K562 (cell line): Measurements from ENCODE around the gene FRRS1L. TPM values are rescaled to one million over a fixed set of nuclear protein-coding genes. Genes with fewer than 3 reads are reported as not detected.

Experiments
- FOXM1 ChIP-seq, 2 experiments: fragments of 450-650 bp in 1 of 2; sonication (generic) in 1 of 2; formaldehyde crosslinking in 1 of 2; IDR thresholded peaks; 2 replicates each; pipeline versions ENCODE4 v1.6.1 to v1.9.0; 2017 to 2022; ENCODE audit warnings: low read depth in 2 of 2, mild to moderate bottlenecking in 2 of 2, missing genetic modification reagents in 1 of 2, moderate library complexity in 1 of 2
- HLTF ChIP-seq: fragments of 450-650 bp; IDR thresholded peaks from 2 replicates; pipeline ENCODE4 v1.6.1; 2016
- NR1H2 ChIP-seq: sonication (generic); formaldehyde crosslinking; IDR thresholded peaks from 2 replicates; pipeline ENCODE4 v1.4.0; 2020; ENCODE audit warnings: mild to moderate bottlenecking, missing genetic modification reagents
- NR3C1 ChIP-seq: sonication (generic); formaldehyde crosslinking; IDR thresholded peaks from 2 replicates; pipeline ENCODE4 v1.8.1; 2022; ENCODE audit warnings: missing genetic modification reagents
- NR4A1 ChIP-seq, 2 experiments: fragments of 250-450 bp in 1 of 2; fragments of 450-650 bp in 1 of 2; sonication (Bioruptor Pico) in 1 of 2; IDR thresholded peaks; 2 replicates each; pipeline versions ENCODE4 v1.4.0 to v1.6.1; 2016 to 2020; ENCODE audit warnings: mild to moderate bottlenecking in 2 of 2, missing compliant biosample characterization in 1 of 2, missing genetic modification characterization in 1 of 2, moderate library complexity in 1 of 2
- OTX1 ChIP-seq: fragments of 450-650 bp; formaldehyde crosslinking; IDR thresholded peaks from 2 replicates; pipeline ENCODE4 v1.4.0; 2022; ENCODE audit warnings: mild to moderate bottlenecking
- POLR2A ChIP-seq: fragments of 450-650 bp; conservative IDR thresholded peaks from 2 replicates; pipeline ENCODE4 v1.6.1; 2016
- SMAD1 ChIP-seq: fragments of 150-350 bp; IDR thresholded peaks from 2 replicates; pipeline ENCODE4 v1.6.1; 2014; ENCODE audit warnings: low read length, low read depth; ENCODE audit not compliant: partially characterized antibody
- SRSF1 ChIP-seq: fragments of 200-400 bp; formaldehyde crosslinking; IDR thresholded peaks from 2 replicates; pipeline ENCODE4 v1.6.1; 2017; ENCODE audit warnings: mild to moderate bottlenecking, low read depth, low read length, moderate library complexity
- TAF1 ChIP-seq: IDR thresholded peaks from 2 replicates; pipeline ENCODE4 v1.6.1; 2011; ENCODE audit warnings: mild to moderate bottlenecking, low read length, moderate library complexity; ENCODE audit not compliant: insufficient read depth, control insufficient read depth, severe bottlenecking; ENCODE audit errors: extremely low read depth
- TSC22D4 ChIP-seq: fragments of 450-650 bp; IDR thresholded peaks from 2 replicates; pipeline ENCODE4 v1.6.1; 2016; ENCODE audit warnings: missing genetic modification characterization, missing biosample characterization, control low read depth
- ZNF282 ChIP-seq: sonication (generic); formaldehyde crosslinking; IDR thresholded peaks from 2 replicates; pipeline ENCODE4 v1.8.1; 2023; ENCODE audit warnings: missing genetic modification reagents
- ZNF449 ChIP-seq: fragments of 250-450 bp; sonication (Bioruptor Pico); IDR thresholded peaks from 2 replicates; pipeline ENCODE4 v1.8.0; 2022; ENCODE audit warnings: moderate library complexity, mild to moderate bottlenecking, inconsistent platforms
- ZNF609 ChIP-seq: sonication (generic); formaldehyde crosslinking; IDR thresholded peaks from 2 replicates; pipeline ENCODE4 v1.8.1; 2023; ENCODE audit warnings: missing genetic modification reagents, mild to moderate bottlenecking, borderline replicate concordance
- polyA plus RNA-seq, 8 experiments: library from polyadenylated mRNA; depleted of rRNA in 4 of 8; stranded (reverse) in 5 of 8; unstranded in 3 of 8; fragments of >200 nt; fragmentation: Nextera tagmentation in 2 of 8; fragmentation: Illumina TruSeq in 1 of 8; extraction: Ambion mirVana in 2 of 8; extraction: Trizol in 1 of 8; gene quantifications; 2 replicates each; pipeline versions ENCODE4 v1.2.1 to v1.2.3, GENCODE V29; 2011 to 2014; ENCODE audit warnings: inconsistent platforms in 1 of 8, missing spikeins in 1 of 8
- total RNA-seq, 7 experiments: library from RNA; depleted of rRNA in 6 of 7; stranded (reverse); fragments of >200 nt in 6 of 7; fragmentation: Illumina TruSeq in 2 of 7; extraction: Trizol in 2 of 7; gene quantifications; 2 replicates each; pipeline versions ENCODE4 v1.2.1 to v1.2.3, GENCODE V29; 2011 to 2021; ENCODE audit warnings: low replicate concordance in 1 of 7

The FRRS1L gene
- total and polyA plus RNA-seq, 9 of the 15 experiments (the other 6 are each of a cell fraction or from before 2014, with no cell fraction given): under 0.01 to 0.04 (median 0.03) TPM; not detected in 5

GRCh38 chr9:109143881-109144562 is 23.0 kb downstream of the FRRS1L start (continued):
- TF ChIP-seq ZNF609 (CRISPR knock-in tag) (no peak), POLR2A (0 out of 2 replicates have a peak, but pooled peaks have one; percentile 54), SMAD1 (no peak), HLTF (0 out of 2 replicates have a peak, but pooled peaks have one; percentile 48), TAF1 (peak; percentile 35), NR3C1 (CRISPR knock-in tag) (no peak), ZNF449 (CRISPR knock-in tag) (no peak), SRSF1 (no peak), TSC22D4 (no peak), OTX1 (CRISPR knock-in tag) (0 out of 2 replicates have a peak, but pooled peaks have one; percentile 10), FOXM1 (IDR thresholded peaks at IDR 0.05; ENCODE audit: low read depth) (peak; percentile 39; the same call in 1 of the 2 replicates), FOXM1 (CRISPR knock-in tag; IDR thresholded peaks at IDR 0.05; ENCODE audit: low read depth) (no peak), ZNF282 (CRISPR knock-in tag) (no peak), NR1H2 (CRISPR knock-in tag) (no peak), NR4A1 (CRISPR knock-in tag; IDR thresholded peaks at IDR 0.05) (no peak), NR4A1 (tag; IDR thresholded peaks at IDR 0.05) (no peak)
